ENCODE measurements around the gene MICALL1.

The MICALL1 gene

GRCh38 chr22:37920126-37920525 lies 14.0 kb downstream of the MICALL1 start:
- TF ChIP-seq, protein P1, sequence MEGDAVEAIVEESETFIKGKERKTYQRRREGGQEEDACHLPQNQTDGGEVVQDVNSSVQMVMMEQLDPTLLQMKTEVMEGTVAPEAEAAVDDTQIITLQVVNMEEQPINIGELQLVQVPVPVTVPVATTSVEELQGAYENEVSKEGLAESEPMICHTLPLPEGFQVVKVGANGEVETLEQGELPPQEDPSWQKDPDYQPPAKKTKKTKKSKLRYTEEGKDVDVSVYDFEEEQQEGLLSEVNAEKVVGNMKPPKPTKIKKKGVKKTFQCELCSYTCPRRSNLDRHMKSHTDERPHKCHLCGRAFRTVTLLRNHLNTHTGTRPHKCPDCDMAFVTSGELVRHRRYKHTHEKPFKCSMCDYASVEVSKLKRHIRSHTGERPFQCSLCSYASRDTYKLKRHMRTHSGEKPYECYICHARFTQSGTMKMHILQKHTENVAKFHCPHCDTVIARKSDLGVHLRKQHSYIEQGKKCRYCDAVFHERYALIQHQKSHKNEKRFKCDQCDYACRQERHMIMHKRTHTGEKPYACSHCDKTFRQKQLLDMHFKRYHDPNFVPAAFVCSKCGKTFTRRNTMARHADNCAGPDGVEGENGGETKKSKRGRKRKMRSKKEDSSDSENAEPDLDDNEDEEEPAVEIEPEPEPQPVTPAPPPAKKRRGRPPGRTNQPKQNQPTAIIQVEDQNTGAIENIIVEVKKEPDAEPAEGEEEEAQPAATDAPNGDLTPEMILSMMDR (IDR thresholded peaks at IDR 0.05), result no peak

GRCh38 chr22:37922191-37922590 lies 16.1 kb downstream of the MICALL1 start:
- TF ChIP-seq, protein P1 (IDR thresholded peaks at IDR 0.05), result no peak

GRCh38 chr22:37923927-37924326 lies 17.8 kb downstream of the MICALL1 start:
- TF ChIP-seq, protein P1 (IDR thresholded peaks at IDR 0.05), result no peak

DNA sequence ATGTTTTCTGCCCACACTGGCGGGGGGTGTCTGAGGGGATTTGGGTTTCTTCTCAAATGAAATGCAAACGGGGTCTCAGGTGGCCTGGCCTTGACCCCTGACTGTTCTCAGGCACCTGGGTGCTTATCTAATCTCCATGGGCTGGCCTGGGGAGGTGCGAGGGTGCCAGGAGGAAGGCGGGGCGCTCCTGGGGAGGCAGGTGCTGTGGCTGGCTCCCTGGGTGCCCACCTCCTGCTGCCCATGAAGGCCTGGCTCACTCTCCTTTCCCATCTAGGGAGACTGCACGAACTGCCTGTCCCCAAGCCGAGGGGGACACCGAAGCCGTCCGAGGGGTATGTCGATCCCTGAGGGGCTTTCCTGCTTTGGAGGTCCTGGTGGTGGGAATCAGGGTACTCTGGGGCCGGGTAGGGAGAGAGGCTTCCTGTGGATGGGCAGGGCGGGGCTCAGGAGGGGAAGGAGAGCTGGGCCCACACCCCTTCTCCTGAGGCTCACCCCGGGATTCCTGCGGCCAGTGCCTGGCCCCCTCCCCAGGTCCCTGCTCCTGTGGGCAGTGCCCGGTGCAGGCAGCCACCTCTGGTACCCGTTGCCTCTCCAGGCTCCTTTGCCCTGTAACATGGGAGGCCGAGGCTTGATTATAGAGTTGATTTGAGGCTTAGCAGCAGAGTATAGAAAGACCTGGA lies 18.4 kb downstream of the MICALL1 start:
- TF ChIP-seq, protein P1 (IDR thresholded peaks at IDR 0.05), result no peak

GRCh38 chr22:37925330-37925729 lies 19.2 kb downstream of the MICALL1 start:
- TF ChIP-seq, protein P1 (IDR thresholded peaks at IDR 0.05), result no peak

DNA sequence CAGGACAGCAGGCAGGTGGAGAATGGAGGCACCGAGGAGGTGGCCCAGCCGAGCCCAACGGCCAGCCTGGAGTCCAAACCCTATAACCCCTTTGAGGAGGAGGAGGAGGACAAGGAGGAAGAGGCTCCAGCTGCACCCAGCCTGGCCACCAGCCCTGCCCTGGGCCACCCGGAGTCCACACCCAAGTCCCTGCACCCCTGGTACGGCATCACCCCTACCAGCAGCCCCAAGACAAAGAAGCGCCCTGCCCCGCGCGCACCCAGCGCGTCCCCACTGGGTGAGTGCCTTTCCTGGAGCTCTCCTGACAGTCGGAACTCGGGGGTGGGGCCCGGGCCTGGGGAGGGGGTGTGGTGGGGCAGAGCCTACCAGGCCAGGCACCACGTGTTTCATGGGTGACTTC lies 19.7 kb downstream of the MICALL1 start:
- TF ChIP-seq, protein P1 (IDR thresholded peaks at IDR 0.05), result no peak

DNA sequence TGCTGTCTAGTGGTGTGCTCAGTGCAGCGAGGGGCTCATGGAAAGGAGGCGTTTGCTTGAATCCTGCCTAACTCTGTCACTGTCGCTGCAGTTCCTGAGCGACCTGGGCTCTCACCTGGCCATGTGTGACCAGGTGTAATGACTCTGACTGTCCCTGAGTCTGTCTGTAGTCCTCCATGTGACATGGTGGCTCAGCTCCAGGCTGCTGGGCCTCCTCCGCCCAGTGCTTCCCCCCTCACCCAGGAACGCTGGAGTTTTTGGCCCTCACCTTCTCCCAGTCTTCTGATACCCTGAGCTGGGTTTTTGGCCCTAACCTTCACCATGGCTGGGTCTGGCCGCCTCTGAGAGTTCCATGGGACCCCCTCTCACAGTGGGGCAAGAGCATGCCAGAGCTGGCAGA lies 20.3 kb downstream of the MICALL1 start:
- TF ChIP-seq, protein P1 (IDR thresholded peaks at IDR 0.05), result no peak

Measured in LNCAP (cell line).